SU-DHL-6 (cell line): ENCODE data around the gene PRDM1.

Experiments used
- H2AFZ ChIP-seq: fragments of 200-600 bp; sonication (generic); 2 replicates; pipeline ENCODE4 v1.6.1; 2014; ENCODE audit warnings: low read depth, mild to moderate bottlenecking, moderate library complexity, mixed read lengths, antibody characterized with exemption, low read length; ENCODE audit not compliant: severe bottlenecking
- H3F3A ChIP-seq: fragments of 200-600 bp; shearing (Covaris generic); 2 replicates; pipeline ENCODE4 v1.6.0; 2016; ENCODE audit warnings: antibody characterized with exemption, mild to moderate bottlenecking; ENCODE audit not compliant: insufficient read depth
- H3K27ac ChIP-seq: fragments of 200-600 bp; sonication (generic); 2 replicates; pipeline ENCODE4 v1.5.1; 2016; ENCODE audit warnings: low read depth, mild to moderate bottlenecking, low read length, moderate library complexity, mixed read lengths
- H3K27me3 ChIP-seq: fragments of 200-600 bp; sonication (generic), shearing (Covaris generic); 2 replicates; pipeline ENCODE4 v1.6.0; 2014; ENCODE audit warnings: mild to moderate bottlenecking, low read length
- H3K36me3 ChIP-seq: fragments of 200-600 bp; sonication (generic); 2 replicates; pipeline ENCODE4 v1.6.1; 2014; ENCODE audit warnings: mild to moderate bottlenecking, low read length, mixed read lengths
- H3K4me2 ChIP-seq: fragments of 300-600, 200-600 bp; shearing (Covaris generic), sonication (generic); 2 replicates; pipeline ENCODE4 v1.6.0; 2014; ENCODE audit warnings: low read length, low read depth, mild to moderate bottlenecking; ENCODE audit not compliant: poor library complexity, severe bottlenecking
- H3K4me3 ChIP-seq: fragments of 200-600 bp; sonication (generic); 2 replicates; pipeline ENCODE4 v1.5.1; 2014; ENCODE audit warnings: antibody characterized with exemption, low read length, mild to moderate bottlenecking, mixed read lengths; ENCODE audit not compliant: insufficient read depth, poor library complexity, severe bottlenecking
- H3K79me2 ChIP-seq: fragments of 200-600 bp; sonication (generic); 2 replicates; pipeline ENCODE4 v1.6.1; 2014; ENCODE audit warnings: mild to moderate bottlenecking, low read length, moderate library complexity; ENCODE audit not compliant: insufficient read depth
- H3K9ac ChIP-seq: fragments of 200-600 bp; sonication (generic); 2 replicates; pipeline ENCODE4 v1.7.0; 2014; ENCODE audit warnings: mild to moderate bottlenecking, low read length
- H3K9me2 ChIP-seq: fragments of 200-600 bp; sonication (generic); replicated peaks from 2 replicates; pipeline ENCODE4 v1.6.1; 2014; ENCODE audit warnings: low read length; ENCODE audit not compliant: insufficient read depth
- H3K9me3 ChIP-seq: fragments of 200-600 bp; sonication (generic); 2 replicates; pipeline ENCODE4 v1.6.1; 2014; ENCODE audit warnings: low read length, mixed read lengths; ENCODE audit not compliant: insufficient read depth
- H4K20me1 ChIP-seq: fragments of 200-600 bp; sonication (generic); 2 replicates; pipeline ENCODE4 v1.6.1; 2014; ENCODE audit warnings: low read depth, mild to moderate bottlenecking, antibody characterized with exemption, low read length, moderate library complexity, mixed read lengths
- EZH2phosphoT487 ChIP-seq: fragments of 200-600 bp; sonication (generic), shearing (Covaris generic); conservative IDR thresholded peaks from 2 replicates; pipeline ENCODE4 v1.6.1; 2018; ENCODE audit warnings: mild to moderate bottlenecking, antibody characterized with exemption, low read length, moderate library complexity, mixed read lengths
- TF ChIP-seq, protein P1 (sequence below): fragments of 200-600 bp; sonication (generic); IDR thresholded peaks from one replicate; pipeline ENCODE4 v1.5.1; 2017; ENCODE audit warnings: antibody characterized with exemption, mild to moderate bottlenecking, low read length, moderate library complexity; ENCODE audit not compliant: insufficient read depth, poor library complexity, severe bottlenecking

Gene PRDM1

GRCh38 chr6:106085984-106086813 lies at the start of gene PRDM1:
Gene PRDM1, plus strand, starts transcription at chr6:106086336. Its CDS starts 218 bp downstream, at chr6:106086554.
- TF ChIP-seq EZH2phosphoT487 = no peak
- TF ChIP-seq, protein P1, sequence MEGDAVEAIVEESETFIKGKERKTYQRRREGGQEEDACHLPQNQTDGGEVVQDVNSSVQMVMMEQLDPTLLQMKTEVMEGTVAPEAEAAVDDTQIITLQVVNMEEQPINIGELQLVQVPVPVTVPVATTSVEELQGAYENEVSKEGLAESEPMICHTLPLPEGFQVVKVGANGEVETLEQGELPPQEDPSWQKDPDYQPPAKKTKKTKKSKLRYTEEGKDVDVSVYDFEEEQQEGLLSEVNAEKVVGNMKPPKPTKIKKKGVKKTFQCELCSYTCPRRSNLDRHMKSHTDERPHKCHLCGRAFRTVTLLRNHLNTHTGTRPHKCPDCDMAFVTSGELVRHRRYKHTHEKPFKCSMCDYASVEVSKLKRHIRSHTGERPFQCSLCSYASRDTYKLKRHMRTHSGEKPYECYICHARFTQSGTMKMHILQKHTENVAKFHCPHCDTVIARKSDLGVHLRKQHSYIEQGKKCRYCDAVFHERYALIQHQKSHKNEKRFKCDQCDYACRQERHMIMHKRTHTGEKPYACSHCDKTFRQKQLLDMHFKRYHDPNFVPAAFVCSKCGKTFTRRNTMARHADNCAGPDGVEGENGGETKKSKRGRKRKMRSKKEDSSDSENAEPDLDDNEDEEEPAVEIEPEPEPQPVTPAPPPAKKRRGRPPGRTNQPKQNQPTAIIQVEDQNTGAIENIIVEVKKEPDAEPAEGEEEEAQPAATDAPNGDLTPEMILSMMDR = no peak
- peak within 1 kb of the TSS; percentile 1 for H2AFZ ChIP-seq
- H3K27ac ChIP-seq = no peak within 1 kb of the TSS
- no peaks in the 10 kb centered on the region for H3K9me2 ChIP-seq
- no peaks in the 10 kb centered on the region for H3K9me3 ChIP-seq
- H3K4me2 ChIP-seq = peak within 1 kb of the TSS; percentile 75
- H3K36me3 ChIP-seq = no peaks in the 10 kb centered on the region
- no peaks in the 10 kb centered on the region for H3K27me3 ChIP-seq
- H3K4me3 ChIP-seq = peak within 1 kb of the TSS; percentile 43
- no peaks in the 10 kb centered on the region for H3K79me2 ChIP-seq
- no peaks in the 10 kb centered on the region for H3F3A ChIP-seq
- H4K20me1 ChIP-seq = no peaks in the 10 kb centered on the region
- no peak within 1 kb of the TSS for H3K9ac ChIP-seq

DNA sequence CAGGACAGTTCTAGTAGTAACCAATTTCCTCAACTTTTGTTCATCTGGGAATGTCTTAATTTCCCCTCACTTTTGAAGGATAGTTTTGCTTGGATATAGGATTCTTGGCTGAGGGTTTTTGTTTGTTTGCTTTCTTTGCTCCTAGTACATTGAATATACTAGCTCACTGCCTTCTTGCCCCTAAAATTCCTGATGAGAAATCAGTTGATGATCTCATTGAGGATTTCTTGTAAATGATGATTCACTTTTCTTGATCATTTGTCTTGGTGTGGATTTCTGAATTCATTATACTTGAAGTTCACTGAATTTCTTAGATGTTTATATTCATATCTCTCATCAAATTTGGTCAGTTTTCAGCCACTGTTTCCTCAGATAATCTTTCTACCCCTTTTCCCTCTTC lies 49.1 kb upstream of the PRDM1 start:
- Histone ChIP-seq H3F3A (no peaks in the 10 kb centered on the region), H3K9me3 (no peaks in the 10 kb centered on the region), H3K27ac (no peak overlapping the region), H3K9ac (no peak overlapping the region), H3K4me3 (no peak overlapping the region), H3K9me2 (no peaks in the 10 kb centered on the region), H3K4me2 (no peak overlapping the region), H3K36me3 (no peaks in the 10 kb centered on the region), H4K20me1 (no peaks in the 10 kb centered on the region), H3K27me3 (no peaks in the 10 kb centered on the region), H2AFZ (no peak overlapping the region), H3K79me2 (no peaks in the 10 kb centered on the region)
- TF ChIP-seq EZH2phosphoT487 = no peak
- TF ChIP-seq, protein P1 = no peak

DNA sequence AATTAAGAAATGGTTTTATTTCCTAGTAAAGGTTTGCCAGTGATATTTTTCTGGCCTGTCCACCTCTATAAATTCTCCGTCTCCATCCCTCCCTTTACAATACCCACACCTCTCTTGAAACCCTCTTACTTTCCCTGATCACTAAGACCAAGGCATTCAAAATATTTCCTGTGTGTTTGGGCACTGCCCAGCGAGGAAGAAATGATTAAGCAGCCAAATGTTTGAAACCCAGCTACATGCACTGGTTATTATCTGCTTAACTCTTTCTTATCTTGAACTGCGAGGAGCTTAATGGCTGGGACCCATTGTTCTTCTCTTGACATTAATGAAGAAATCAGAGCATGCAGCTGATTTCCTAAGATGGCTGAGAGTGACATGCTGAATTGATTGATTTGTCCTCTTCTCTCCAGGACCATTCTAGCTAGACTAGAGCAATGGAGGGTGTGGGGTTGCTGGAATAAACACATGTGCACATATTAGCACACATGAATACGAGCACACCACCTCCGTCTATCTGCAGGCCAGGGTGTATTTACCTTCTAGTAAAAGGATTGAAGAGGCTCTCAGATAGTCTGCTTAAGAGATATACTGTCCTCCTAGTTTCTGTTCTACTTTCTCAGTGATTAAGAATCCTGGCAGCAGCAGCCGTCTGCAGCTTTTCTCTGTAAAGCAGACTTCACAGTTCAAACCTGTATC lies 46.1 kb upstream of the PRDM1 start:
- Histone ChIP-seq H3K27me3 (no peaks in the 10 kb centered on the region), H3K4me2 (no peak overlapping the region), H3K4me3 (no peak overlapping the region), H3K9me2 (no peaks in the 10 kb centered on the region), H3K79me2 (no peaks in the 10 kb centered on the region), H2AFZ (no peak overlapping the region), H3K27ac (no peak overlapping the region), H3F3A (no peaks in the 10 kb centered on the region), H3K36me3 (no peaks in the 10 kb centered on the region), H4K20me1 (no peaks in the 10 kb centered on the region), H3K9ac (no peak overlapping the region), H3K9me3 (no peaks in the 10 kb centered on the region)
- TF ChIP-seq EZH2phosphoT487 = no peak
- TF ChIP-seq, protein P1 = no peak
